ENCODE data around the gene OR7G3.

- TF ChIP-seq MAX (IDR thresholded peaks at IDR 0.05; ENCODE audit: insufficient read depth, insufficient read length) (peak; percentile 22), POLR2A (IDR thresholded peaks at IDR 0.05; ENCODE audit: low read depth, low read length) (no peak), POLR2AphosphoS5 (IDR thresholded peaks at IDR 0.05; ENCODE audit: insufficient read depth, low read depth, low read length) (no peak)
- TF ChIP-seq, protein P1, sequence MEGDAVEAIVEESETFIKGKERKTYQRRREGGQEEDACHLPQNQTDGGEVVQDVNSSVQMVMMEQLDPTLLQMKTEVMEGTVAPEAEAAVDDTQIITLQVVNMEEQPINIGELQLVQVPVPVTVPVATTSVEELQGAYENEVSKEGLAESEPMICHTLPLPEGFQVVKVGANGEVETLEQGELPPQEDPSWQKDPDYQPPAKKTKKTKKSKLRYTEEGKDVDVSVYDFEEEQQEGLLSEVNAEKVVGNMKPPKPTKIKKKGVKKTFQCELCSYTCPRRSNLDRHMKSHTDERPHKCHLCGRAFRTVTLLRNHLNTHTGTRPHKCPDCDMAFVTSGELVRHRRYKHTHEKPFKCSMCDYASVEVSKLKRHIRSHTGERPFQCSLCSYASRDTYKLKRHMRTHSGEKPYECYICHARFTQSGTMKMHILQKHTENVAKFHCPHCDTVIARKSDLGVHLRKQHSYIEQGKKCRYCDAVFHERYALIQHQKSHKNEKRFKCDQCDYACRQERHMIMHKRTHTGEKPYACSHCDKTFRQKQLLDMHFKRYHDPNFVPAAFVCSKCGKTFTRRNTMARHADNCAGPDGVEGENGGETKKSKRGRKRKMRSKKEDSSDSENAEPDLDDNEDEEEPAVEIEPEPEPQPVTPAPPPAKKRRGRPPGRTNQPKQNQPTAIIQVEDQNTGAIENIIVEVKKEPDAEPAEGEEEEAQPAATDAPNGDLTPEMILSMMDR (IDR thresholded peaks at IDR 0.05; ENCODE audit: extremely low read depth in 1 of 2, insufficient read depth in 1 of 2, low read depth in 1 of 2, low read length in 2 of 2): no peak
Observed at GRCh38 chr19:9139609-9140158, 12.9 kb upstream of the OR7G3 start.

Data from endothelial cell of umbilical vein (primary cell).